Measurements from ENCODE around the gene ANXA1.

GRCh38 chr9:73155377-73155776 is 3.7 kb downstream of the ANXA1 start:
- no peak for TF ChIP-seq CTCF (IDR thresholded peaks at IDR 0.05; ENCODE audit: low read length)
- no peak for TF ChIP-seq EZH2 (IDR thresholded peaks at IDR 0.05; ENCODE audit: borderline replicate concordance, low read length)

All from OCI-LY1 (cell line).